RWPE1 (cell line): ENCODE data around the gene CRIP1.

Experiments used
- CTCF ChIA-PET: fragments of 350-600 bp; sonication (Branson Sonifier 250); formaldehyde crosslinking; extraction: SDS; loops from one replicate; lab custom pipeline; 2021; lab: Yijun Ruan, JAX
- POLR2A ChIA-PET: fragments of 400-600 bp; formaldehyde crosslinking; extraction: SDS; loops from one replicate; lab custom pipeline; 2020; ENCODE audit warnings: antibody characterized with exemption; ENCODE audit not compliant: low non-redundant PET; lab: Yijun Ruan, JAX
- DNase-seq: peaks from one replicate; pipeline ENCODE4 v3.0.0; 2012; ENCODE audit warnings: low spot score
- H3K27ac ChIP-seq: fragments of 450-650 bp; 2 replicates; pipeline ENCODE4 v1.5.1; 2017
- TF ChIP-seq, protein P1 (sequence below): fragments of 450-650 bp; conservative IDR thresholded peaks from 2 replicates; pipeline ENCODE4 v1.5.1; 2017; ENCODE audit warnings: low read depth, mild to moderate bottlenecking

The CRIP1 gene

DNA sequence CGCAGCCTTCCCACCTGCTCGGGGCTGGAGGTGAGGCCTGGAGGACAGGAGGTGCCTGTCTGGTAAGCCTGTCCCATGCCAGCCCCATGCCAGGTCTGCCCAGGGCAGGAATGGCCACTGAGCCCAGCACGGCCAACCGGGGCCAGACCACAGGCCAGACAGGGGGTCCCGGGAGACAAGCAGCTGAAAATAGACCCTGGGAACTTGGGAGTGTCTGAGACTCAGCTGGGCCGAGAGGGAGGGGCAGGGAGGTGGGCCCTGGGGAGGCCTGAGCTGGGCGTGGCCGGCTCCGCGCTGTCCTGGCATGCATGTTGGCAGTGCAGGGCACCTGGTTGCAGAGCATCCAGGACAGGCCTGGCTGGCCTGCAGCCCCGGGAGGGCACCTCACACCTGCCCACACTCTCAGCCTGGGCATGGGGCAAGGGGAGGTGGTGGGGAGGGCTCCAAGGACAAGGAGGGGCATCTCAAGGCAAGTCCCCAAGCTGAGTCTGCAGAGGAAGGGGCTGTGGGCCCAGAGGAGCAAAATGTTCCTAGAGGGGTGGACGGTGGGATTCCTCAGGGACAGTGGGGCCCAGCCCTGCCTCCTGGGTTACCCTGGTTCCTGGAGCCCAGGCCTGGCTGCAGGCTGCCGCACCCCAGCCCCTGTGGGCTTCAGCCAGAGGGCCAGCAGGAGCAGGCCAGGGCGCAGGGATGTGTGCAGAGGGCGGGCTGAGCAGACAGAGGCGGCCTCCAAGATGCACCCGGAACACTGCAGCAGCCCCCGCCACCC, 3.2 kb upstream of the CRIP1 start:
- CTCF ChIA-PET, result interaction anchor here (1.1 kb wide), 1 partner anchor 20 kb away, joined by 3 read pairs; no protein-coding TSS in a partner anchor
- POLR2A ChIA-PET, result interaction anchor here (0.6 kb wide), 1 partner anchor 82 kb away, joined by 5 read pairs; no protein-coding TSS in a partner anchor
- no peak for DNase-seq
- peak overlapping the region; percentile 100 for H3K27ac ChIP-seq
- TF ChIP-seq, protein P1, sequence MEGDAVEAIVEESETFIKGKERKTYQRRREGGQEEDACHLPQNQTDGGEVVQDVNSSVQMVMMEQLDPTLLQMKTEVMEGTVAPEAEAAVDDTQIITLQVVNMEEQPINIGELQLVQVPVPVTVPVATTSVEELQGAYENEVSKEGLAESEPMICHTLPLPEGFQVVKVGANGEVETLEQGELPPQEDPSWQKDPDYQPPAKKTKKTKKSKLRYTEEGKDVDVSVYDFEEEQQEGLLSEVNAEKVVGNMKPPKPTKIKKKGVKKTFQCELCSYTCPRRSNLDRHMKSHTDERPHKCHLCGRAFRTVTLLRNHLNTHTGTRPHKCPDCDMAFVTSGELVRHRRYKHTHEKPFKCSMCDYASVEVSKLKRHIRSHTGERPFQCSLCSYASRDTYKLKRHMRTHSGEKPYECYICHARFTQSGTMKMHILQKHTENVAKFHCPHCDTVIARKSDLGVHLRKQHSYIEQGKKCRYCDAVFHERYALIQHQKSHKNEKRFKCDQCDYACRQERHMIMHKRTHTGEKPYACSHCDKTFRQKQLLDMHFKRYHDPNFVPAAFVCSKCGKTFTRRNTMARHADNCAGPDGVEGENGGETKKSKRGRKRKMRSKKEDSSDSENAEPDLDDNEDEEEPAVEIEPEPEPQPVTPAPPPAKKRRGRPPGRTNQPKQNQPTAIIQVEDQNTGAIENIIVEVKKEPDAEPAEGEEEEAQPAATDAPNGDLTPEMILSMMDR, result no peak

DNA sequence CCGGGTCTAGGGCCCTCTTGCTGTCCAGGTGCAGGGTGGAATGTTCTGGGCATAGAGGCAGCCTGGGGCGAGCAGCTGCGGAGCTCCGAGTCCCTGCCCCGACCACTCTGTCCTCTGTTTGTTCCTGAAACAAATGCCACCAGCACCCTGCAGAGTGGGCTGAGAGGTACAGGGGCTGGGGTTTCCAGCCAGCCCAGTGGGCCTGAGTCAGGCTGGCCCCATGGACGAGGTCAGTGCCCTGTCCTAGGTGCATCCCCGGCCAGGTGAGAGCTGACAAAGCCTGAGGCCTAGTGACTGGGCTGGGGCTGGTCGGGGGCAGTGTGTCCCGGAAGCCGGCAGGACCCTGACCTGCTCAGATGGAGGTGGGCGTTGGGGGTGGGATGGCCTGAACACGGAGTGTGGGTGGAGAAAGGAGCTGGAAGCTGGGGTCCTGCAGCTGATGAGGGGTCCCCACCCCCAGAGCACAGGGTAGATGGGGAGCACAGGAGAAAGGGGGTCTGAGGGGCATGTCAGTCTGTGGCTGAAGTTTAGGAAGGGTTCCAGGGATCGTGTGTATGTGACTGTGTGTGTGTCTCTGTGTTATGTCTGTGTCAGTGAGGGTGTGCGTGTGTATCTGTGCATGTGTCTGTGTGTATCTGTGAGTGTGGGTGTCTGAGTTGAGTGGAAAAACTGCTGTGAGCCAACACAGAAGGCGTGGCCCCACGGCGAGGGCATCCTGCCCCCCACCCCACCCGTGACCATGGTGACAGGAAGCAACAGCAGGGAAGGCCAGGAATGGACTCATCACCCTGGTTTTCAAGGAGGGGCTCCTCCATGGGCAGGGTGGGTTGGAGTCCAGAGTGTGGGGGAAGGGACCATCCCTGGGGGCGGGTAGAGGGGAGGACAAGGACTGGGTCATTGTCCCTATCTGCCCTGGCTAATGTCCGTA, 2.4 kb upstream of the CRIP1 start:
- peak overlapping the region; percentile 100 for H3K27ac ChIP-seq
- CTCF ChIA-PET, result no interaction called here
- POLR2A ChIA-PET, result interaction anchor here (0.6 kb wide), 1 partner anchor 83 kb away, joined by 5 read pairs; no protein-coding TSS in a partner anchor
- DNase-seq, result no peak
- TF ChIP-seq, protein P1, result no peak

DNA sequence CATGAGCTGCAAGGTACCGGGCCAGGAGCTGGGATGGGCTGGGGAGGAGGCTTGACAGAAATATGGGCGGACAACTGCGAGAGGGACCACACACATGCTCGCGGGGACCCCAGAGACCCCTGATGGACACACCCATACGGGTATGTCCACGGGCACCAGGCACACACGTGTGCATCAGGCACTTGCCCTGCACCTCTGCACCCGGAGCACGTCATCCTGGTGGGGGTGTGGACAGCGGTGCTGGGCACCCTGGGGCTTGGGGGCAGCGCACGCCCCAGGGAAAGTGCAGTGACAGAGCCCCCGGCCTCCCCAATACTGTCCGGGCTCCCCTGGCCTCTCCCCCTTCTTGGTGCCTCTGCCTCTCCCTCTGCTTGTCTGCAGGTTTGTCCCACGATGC, 1.7 kb upstream of the CRIP1 start:
- DNase-seq, result no peak
- H3K27ac ChIP-seq, result peak overlapping the region; percentile 100
- CTCF ChIA-PET, result no interaction called here

DNA sequence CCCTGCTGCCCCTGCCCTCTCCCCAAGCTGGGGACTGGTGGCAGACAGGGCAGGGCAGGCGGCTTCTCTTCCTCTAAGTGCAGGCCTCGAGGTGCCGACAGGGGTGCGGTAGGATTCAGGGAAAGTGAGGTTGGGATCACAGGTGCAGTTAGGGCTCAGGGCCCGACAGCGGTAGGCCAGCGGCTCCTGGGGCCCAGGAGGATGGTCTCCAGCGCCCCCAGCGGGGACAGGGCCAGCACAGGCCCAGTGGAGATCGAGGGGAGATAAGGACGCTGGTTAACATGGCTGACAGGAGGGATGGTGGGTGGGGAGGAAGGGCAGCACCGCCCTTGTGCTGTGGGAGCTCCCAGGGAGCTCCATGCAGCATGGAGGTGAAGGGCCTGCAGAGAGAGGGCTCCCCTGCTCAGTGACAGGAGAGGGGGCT, 935 bp upstream of the CRIP1 start:
- no peak for DNase-seq
- POLR2A ChIA-PET, result no interaction called here
- peak overlapping the region; percentile 100 for H3K27ac ChIP-seq
- CTCF ChIA-PET, result interaction anchor here (0.7 kb wide), 1 partner anchor 314 kb away, joined by 4 read pairs; no protein-coding TSS in a partner anchor
- TF ChIP-seq, protein P1, result no peak

More for the DNA sequence above, 1.7 kb upstream of the CRIP1 start:
- POLR2A ChIA-PET, result no interaction called here
- TF ChIP-seq, protein P1, result no peak

DNA sequence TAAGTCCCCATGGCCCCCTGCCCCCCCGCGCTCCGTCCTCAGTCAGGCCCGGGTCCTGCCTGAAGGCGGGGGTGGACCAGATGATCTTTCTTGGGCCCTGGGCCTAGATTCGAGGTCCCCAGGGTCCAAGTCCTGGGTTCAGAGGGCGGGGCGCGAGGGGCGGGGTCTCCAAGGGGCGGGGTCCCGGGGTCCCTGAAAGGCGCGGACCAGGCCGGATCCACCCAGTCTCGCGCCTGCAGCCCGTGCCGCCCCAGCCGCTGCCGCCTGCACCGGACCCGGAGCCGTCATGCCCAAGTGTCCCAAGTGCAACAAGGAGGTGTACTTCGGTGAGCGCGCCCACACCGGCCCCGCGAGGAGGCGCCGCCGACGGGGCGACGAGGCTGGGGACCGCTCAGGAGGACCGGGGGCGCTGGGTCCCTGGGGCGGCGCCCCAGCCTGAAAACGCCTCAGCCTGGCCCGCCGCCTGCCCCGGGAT, 325 bp downstream of the CRIP1 start:
- CTCF ChIA-PET, result no interaction called here

More for the DNA sequence above, 325 bp downstream of the CRIP1 start:
- H3K27ac ChIP-seq, result peak overlapping the region; percentile 100
- TF ChIP-seq, protein P1, result no peak
- no peak for DNase-seq
- POLR2A ChIA-PET, result no interaction called here
